CD4-positive, alpha-beta T cell treated with Interleukin-12 subunit alpha and Interleukin-12 subunit beta, for 1 hour (primary cell): ENCODE measurements around the gene CFAP68.
"Not testable (repeated sequence)": the region's sequence is repeated elsewhere in the genome, so short reads cannot be mapped to it uniquely, and the experiment has no call there.

Experiments used
- DNase-seq: peaks from one replicate; pipeline ENCODE4 v3.0.0-alpha.2; 2020

CFAP68 gene

DNA sequence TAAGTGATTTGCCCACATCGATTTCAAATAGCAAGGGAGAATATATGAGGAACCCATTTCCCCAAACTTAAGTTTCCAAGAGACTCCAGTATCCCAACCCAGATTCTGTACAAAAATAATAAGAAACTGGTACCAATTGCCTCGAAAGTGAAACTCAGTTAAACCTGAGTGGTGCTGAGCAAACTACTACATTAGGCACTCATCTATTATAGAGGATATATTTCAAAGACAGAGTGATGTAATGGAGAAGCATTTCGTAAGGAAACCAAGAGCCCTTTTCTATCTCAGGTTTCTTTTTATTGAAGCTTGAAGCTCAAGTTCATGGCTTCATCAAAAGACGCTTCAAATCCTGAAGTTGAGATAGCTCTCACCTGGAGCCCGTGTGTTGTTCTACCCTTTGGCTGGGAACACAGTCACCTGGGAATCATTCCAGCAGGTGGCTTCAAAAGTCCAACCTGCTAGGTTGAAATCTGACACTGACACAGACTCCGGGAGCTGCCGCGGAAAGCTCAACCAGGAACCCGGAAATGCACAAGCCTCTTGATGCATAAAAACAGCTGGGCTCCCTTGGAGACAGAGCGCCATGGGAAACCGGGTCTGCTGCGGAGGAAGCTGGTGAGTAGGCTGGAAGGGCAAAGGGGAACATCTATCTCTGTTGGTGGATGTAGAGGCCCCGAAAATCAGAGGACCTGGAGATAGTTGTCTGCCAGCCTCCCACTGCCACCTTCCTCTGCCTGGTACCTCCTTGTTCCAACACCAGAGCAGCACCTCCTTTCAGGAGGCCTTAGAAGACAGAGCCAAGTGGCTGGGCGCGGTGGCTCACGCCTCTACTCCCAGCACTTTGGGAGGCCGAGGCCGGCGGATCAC lies 39.3 kb downstream of the CFAP68 start, which contains the start of gene C11orf52:
Gene C11orf52, plus strand, starts transcription at position 524 of the 867 bp plus-strand sequence. Its CDS starts 60 bp downstream, at position 584.
- DNase-seq = no peak

DNA sequence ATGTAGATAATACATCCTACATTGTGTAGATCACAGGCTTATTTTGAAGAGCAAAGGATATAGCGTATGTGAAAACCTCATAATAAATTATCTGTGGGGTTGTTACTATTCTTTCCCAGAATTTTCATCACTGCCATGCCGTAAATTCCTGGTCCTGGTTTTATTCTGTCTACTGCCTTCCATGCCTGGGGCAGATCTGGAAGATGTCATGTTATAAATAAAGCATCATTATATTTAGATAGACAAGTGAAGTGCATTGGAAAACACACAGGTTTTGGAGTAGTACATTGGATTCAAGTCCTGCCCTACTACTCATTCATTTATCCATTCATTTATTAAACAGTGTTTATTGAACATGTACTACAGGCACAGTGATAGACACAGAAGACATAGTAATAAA lies 41.6 kb downstream of the CFAP68 start:
- DNase-seq = no peak

DNA sequence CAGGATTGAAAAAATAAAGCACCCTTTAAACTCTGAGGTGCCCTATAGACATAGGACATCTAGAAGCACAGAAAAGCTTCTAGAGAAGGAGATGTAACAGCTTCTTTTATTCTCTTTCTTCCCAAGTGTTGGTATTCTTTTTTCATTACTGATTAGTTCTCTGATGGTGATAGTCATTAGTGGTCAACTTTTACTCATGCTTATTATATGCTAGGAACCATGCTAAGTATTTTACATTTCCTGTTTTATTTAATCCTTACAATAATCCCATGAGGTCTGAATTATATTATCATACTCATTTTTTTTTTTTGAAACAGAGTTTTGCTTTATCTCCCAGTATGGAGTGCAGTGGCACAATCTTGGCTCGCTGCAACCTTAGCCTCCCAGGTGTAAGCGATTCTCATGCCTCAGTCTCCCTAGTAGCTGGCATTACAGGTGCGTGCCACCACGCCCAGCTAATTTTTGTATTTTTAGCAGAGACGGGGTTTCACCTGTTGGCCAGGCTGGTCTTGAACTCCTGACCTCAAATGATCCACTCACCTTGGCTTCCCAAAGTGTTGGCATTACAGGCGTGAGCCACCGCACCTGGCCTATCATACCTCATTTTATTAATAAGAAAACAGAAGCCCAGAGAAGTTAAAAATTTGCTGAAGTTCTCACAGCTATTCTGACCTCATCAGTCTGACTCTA lies 42.3 kb downstream of the CFAP68 start:
- no peak for DNase-seq

DNA sequence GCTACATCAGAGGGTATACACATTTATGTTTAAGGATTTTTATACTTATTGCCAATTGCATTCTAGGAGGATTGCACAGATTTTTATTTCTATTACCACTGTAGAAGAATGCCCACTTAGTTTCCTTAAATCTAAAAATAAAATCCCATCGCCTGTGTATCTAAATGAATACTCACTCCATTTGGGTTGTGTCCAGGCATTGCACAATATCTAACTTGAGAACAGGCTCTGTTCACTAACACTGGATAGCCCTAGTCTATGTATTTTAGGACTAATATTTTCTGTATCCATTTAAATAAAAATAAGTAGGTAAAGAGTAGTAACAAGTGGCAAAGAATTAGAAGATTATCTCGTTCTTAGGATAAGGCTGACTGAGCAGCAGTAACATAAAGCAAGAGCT lies 43.5 kb downstream of the CFAP68 start:
- no peak for DNase-seq

DNA sequence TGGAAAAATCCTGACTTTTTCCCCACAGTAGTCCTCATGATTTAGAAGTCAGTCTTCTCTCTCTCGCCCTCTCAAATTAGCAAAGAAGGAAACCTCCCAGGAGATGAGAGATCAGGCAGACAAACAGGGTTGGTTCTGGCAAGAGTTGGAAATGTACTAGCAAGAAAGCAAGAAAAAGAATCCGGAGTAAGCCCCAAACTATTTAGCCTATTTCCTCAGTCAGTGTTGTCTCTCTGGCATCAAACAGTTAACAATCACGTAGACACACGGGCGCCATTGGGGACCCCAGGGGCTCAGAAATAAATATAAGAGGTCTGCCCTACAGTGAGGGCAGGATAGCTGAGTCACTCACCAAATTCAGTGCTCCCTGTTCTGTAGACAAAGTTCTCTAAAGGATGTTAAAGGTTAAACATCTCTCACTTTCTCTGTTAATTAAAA lies 44.0 kb downstream of the CFAP68 start:
- DNase-seq = no peak

- no peak for DNase-seq
Measured at GRCh38 chr11:111923951-111924350, 44.6 kb downstream of the CFAP68 start.

DNA sequence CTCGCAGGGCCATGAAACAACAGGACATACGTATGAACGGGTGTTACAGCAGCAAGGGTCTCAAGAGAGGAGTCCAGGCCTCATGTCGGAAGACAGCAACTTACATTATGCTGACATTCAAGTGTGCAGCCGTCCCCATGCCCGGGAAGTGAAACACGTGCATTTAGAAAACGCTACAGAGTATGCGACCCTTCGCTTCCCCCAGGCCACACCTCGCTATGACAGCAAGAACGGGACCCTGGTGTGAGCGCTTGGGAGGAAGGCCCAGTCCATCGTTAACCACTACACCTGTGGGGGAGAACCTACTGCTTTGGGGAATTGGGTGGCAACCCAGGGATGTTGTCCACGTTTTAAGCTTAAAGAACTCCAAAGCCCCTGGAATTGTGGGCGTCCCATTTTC lies 46.6 kb downstream of the CFAP68 start:
- DNase-seq = no peak

- peak; percentile 98 for DNase-seq
Measured at GRCh38 chr11:111926505-111927391, 47.4 kb downstream of the CFAP68 start.

DNA sequence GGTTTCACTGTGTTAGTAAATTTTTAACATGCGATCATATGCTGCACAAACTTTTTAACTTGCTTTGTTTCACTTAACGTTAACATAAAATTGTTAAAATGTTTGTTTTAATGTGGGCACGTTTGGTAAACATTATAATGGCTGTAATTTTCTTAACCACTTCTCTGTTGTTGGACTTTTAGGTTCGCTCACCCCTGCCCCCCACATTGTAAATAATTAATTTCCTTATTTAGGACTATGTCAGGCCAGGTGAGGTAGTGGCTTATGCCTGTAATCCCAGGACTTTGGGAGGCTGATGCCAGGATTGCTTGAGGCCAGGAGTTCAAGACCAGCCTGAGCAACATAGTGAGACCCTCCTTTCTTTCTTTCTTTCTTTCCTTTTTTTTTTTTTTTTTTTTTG lies 51.1 kb downstream of the CFAP68 start:
- no peak for DNase-seq

DNA sequence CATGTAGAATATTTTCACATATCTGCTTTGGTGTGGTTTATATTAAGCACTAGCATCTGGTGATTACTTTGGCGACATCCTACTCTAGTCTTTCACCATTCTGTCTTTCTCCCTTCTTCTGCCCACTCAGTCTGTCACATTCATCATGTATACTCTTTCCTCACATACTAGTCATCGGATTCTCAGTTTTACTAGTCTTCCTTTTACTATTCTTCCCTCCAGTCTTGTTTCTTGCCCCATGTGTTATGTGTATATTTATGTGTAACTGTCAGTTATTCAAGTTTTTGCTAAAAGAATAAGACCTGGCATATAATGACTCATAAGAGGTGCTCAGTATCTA lies 53.2 kb downstream of the CFAP68 start:
- DNase-seq = no peak

GRCh38 chr11:111933176-111933575 lies 53.8 kb downstream of the CFAP68 start:
- DNase-seq = not testable (repeated sequence)

DNA sequence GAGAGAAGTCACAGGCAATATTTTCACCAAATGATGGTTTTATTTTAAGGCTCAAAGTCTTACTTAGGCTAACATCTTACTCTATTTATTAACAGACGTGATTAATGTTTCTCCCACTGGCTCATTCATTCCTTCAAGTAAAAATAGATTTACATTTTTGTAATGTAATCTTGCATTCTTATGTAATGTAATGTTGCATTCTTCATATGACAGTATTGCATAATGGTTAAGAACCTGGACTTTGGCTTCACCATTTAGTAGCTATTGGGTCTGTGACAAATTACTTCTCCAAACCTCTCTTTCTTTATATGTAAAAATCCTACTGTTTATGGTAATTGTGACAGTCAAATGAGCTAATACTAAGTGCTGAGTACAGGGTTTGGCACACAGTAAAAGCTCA lies 54.5 kb downstream of the CFAP68 start:
- no peak for DNase-seq

- DNase-seq = no peak
Measured at GRCh38 chr11:111934306-111934705, 55.0 kb downstream of the CFAP68 start.
